Measurements from ENCODE around the gene MYL4.

Gene MYL4

GRCh38 chr17:47184681-47185080 is 24.5 kb upstream of the MYL4 start:
- Mint-ChIP-seq H3K9me3 (no peaks in the 10 kb centered on the region), H3K4me1 (peaks cover 54% of the 10 kb centered on the region), H3K27ac (no peak overlapping the region), H3K4me3 (no peak overlapping the region), H3K36me3 (peaks cover 28% of the 10 kb centered on the region), H3K27me3 (no peaks in the 10 kb centered on the region)
- CTCF ChIA-PET: interaction anchor here (1.1 to 1.3 kb wide), 2 partner anchors 16 to 131 kb away, joined by 3 read pairs; no protein-coding TSS in a partner anchor
- DNase-seq: no peak

- Mint-ChIP-seq H3K4me1 (peaks cover 54% of the 10 kb centered on the region), H3K4me3 (peak overlapping the region; percentile 97), H3K27ac (peak overlapping the region; percentile 95), H3K36me3 (peaks cover 19% of the 10 kb centered on the region), H3K27me3 (no peaks in the 10 kb centered on the region), H3K9me3 (no peaks in the 10 kb centered on the region)
- CTCF ChIA-PET: interaction anchor here (1.6 kb wide), 1 partner anchor 127 kb away, joined by 6 read pairs; no protein-coding TSS in a partner anchor
- DNase-seq: peak; percentile 34
These were observed 20.8 kb upstream of the MYL4 start for GRCh38 chr17:47188271-47188875.

- H3K27me3 Mint-ChIP-seq: no peaks in the 10 kb centered on the region
- no peaks in the 10 kb centered on the region for H3K9me3 Mint-ChIP-seq
- peaks cover 53% of the 10 kb centered on the region for H3K4me1 Mint-ChIP-seq
- CTCF ChIA-PET: interaction anchor here (1.3 to 1.6 kb wide), 3 partner anchors 17 to 127 kb away, joined by 3 to 6 read pairs (median 4); no protein-coding TSS in a partner anchor
- H3K4me3 Mint-ChIP-seq: peak within 1 kb of the TSS; percentile 97
- DNase-seq: peak; percentile 100
- H3K36me3 Mint-ChIP-seq: peaks cover 19% of the 10 kb centered on the region
- peak within 1 kb of the TSS; percentile 95 for H3K27ac Mint-ChIP-seq
These were observed 20.0 kb upstream of the MYL4 start, which contains the start of gene CDC27 for GRCh38 chr17:47188876-47189731. CDC27 (minus strand) TSS chr17:47189295; CDS start chr17:47189172, 123 bp downstream.

- Mint-ChIP-seq H3K4me3 (peak overlapping the region; percentile 97), H3K27me3 (no peaks in the 10 kb centered on the region), H3K9me3 (no peaks in the 10 kb centered on the region), H3K36me3 (peaks cover 18% of the 10 kb centered on the region), H3K4me1 (peaks cover 49% of the 10 kb centered on the region), H3K27ac (peak overlapping the region; percentile 95)
- no peak for DNase-seq
- CTCF ChIA-PET: interaction anchor here (1.0 to 1.6 kb wide), 4 partner anchors 11 to 126 kb away, joined by 3 to 6 read pairs (median 4); no protein-coding TSS in a partner anchor
These were observed 19.4 kb upstream of the MYL4 start for GRCh38 chr17:47189732-47190237.

- no peaks in the 10 kb centered on the region for H3K27me3 Mint-ChIP-seq
- peak overlapping the region; percentile 95 for H3K27ac Mint-ChIP-seq
- H3K4me3 Mint-ChIP-seq: peak overlapping the region; percentile 97
These were observed 18.9 kb upstream of the MYL4 start for GRCh38 chr17:47190243-47190642.

GRCh38 chr17:47190770-47191169 is 18.4 kb upstream of the MYL4 start:
- Mint-ChIP-seq H3K36me3 (peaks cover 16% of the 10 kb centered on the region), H3K27ac (no peak overlapping the region), H3K27me3 (no peaks in the 10 kb centered on the region), H3K9me3 (no peaks in the 10 kb centered on the region), H3K4me1 (peaks cover 45% of the 10 kb centered on the region), H3K4me3 (no peak overlapping the region)
- CTCF ChIA-PET: interaction anchor here (1.0 kb wide), 1 partner anchor 10 kb away, joined by 3 read pairs; no protein-coding TSS in a partner anchor
- DNase-seq: no peak

More at GRCh38 chr17:47190243-47190642, 18.9 kb upstream of the MYL4 start:
- H3K9me3 Mint-ChIP-seq: no peaks in the 10 kb centered on the region
- H3K36me3 Mint-ChIP-seq: peaks cover 17% of the 10 kb centered on the region
- no peak for DNase-seq
- peaks cover 48% of the 10 kb centered on the region for H3K4me1 Mint-ChIP-seq
- CTCF ChIA-PET: interaction anchor here (1.0 to 1.6 kb wide), 4 partner anchors 11 to 126 kb away, joined by 3 to 6 read pairs (median 4); no protein-coding TSS in a partner anchor

GRCh38 chr17:47192554-47192953 is 16.6 kb upstream of the MYL4 start:
- CTCF ChIA-PET: no interaction called here
- Mint-ChIP-seq H3K9me3 (no peaks in the 10 kb centered on the region), H3K36me3 (peaks cover 6% of the 10 kb centered on the region), H3K27me3 (peaks cover 4% of the 10 kb centered on the region), H3K4me1 (peaks cover 33% of the 10 kb centered on the region), H3K27ac (no peak overlapping the region), H3K4me3 (no peak overlapping the region)
- DNase-seq: no peak

- no peak overlapping the region for H3K27ac Mint-ChIP-seq
These were observed 15.1 kb upstream of the MYL4 start for GRCh38 chr17:47193931-47194511.

GRCh38 chr17:47197821-47198220 is 11.3 kb upstream of the MYL4 start:
- no peak overlapping the region for H3K4me3 Mint-ChIP-seq
- H3K27ac Mint-ChIP-seq: no peak overlapping the region
- peaks cover 20% of the 10 kb centered on the region for H3K4me1 Mint-ChIP-seq
- H3K36me3 Mint-ChIP-seq: no peaks in the 10 kb centered on the region
- no peaks in the 10 kb centered on the region for H3K9me3 Mint-ChIP-seq
- DNase-seq: no peak
- CTCF ChIA-PET: interaction anchor here (1.3 kb wide), 1 partner anchor 12 kb away, joined by 3 read pairs; no protein-coding TSS in a partner anchor
- peaks cover 4% of the 10 kb centered on the region for H3K27me3 Mint-ChIP-seq

More at GRCh38 chr17:47193931-47194511, 15.1 kb upstream of the MYL4 start:
- peaks cover 26% of the 10 kb centered on the region for H3K4me1 Mint-ChIP-seq
- no peak overlapping the region for H3K4me3 Mint-ChIP-seq
- H3K9me3 Mint-ChIP-seq: no peaks in the 10 kb centered on the region
- CTCF ChIA-PET: no interaction called here
- no peaks in the 10 kb centered on the region for H3K36me3 Mint-ChIP-seq
- H3K27me3 Mint-ChIP-seq: peaks cover 4% of the 10 kb centered on the region
- DNase-seq: no peak

- Mint-ChIP-seq H3K4me1 (peaks cover 31% of the 10 kb centered on the region), H3K27ac (peak overlapping the region; percentile 42), H3K9me3 (no peaks in the 10 kb centered on the region), H3K4me3 (no peak overlapping the region), H3K27me3 (peaks cover 4% of the 10 kb centered on the region), H3K36me3 (no peaks in the 10 kb centered on the region)
- CTCF ChIA-PET: interaction anchor here (0.8 to 1.6 kb wide), 3 partner anchors 15 to 35 kb away, joined by 3 to 4 read pairs (median 3); no protein-coding TSS in a partner anchor
- DNase-seq: no peak
These were observed 9.4 kb upstream of the MYL4 start for GRCh38 chr17:47199627-47200324.

- H3K4me1 Mint-ChIP-seq: peaks cover 36% of the 10 kb centered on the region
- no peaks in the 10 kb centered on the region for H3K36me3 Mint-ChIP-seq
- CTCF ChIA-PET: interaction anchor here (0.8 to 1.6 kb wide), 3 partner anchors 16 to 36 kb away, joined by 3 to 4 read pairs (median 3); no protein-coding TSS in a partner anchor
- no peak overlapping the region for H3K4me3 Mint-ChIP-seq
- peak overlapping the region; percentile 42 for H3K27ac Mint-ChIP-seq
- no peak for DNase-seq
- H3K27me3 Mint-ChIP-seq: peaks cover 4% of the 10 kb centered on the region
- no peaks in the 10 kb centered on the region for H3K9me3 Mint-ChIP-seq
These were observed 8.9 kb upstream of the MYL4 start for GRCh38 chr17:47200325-47200664.

- Mint-ChIP-seq H3K4me1 (peaks cover 45% of the 10 kb centered on the region), H3K36me3 (no peaks in the 10 kb centered on the region), H3K4me3 (no peak overlapping the region), H3K27me3 (peaks cover 4% of the 10 kb centered on the region), H3K9me3 (no peaks in the 10 kb centered on the region), H3K27ac (no peak overlapping the region)
- DNase-seq: no peak
- CTCF ChIA-PET: interaction anchor here (0.7 to 1.6 kb wide), 2 partner anchors 11 to 28 kb away, joined by 3 to 4 read pairs; no protein-coding TSS in a partner anchor
These were observed 8.0 kb upstream of the MYL4 start for GRCh38 chr17:47201166-47201565.
